ENCODE measurements around the gene ENTHD1.

ENTHD1 gene

GRCh38 chr22:39710380-39711150 lies 183.0 kb downstream of the ENTHD1 start:
- no peak for FAIRE-seq

GRCh38 chr22:39707816-39708215 lies 185.7 kb downstream of the ENTHD1 start:
- FAIRE-seq: no peak

GRCh38 chr22:39707351-39707750 lies 186.2 kb downstream of the ENTHD1 start:
- no peak for FAIRE-seq

- no peak for FAIRE-seq
Measured at GRCh38 chr22:39706376-39707140, 187.0 kb downstream of the ENTHD1 start.

GRCh38 chr22:39705386-39705785 lies 188.2 kb downstream of the ENTHD1 start:
- no peak for FAIRE-seq

- FAIRE-seq: no peak
Measured at GRCh38 chr22:39703928-39704639, 189.5 kb downstream of the ENTHD1 start.

- FAIRE-seq: no peak
Measured at GRCh38 chr22:39703091-39703490, 190.5 kb downstream of the ENTHD1 start.

GRCh38 chr22:39700565-39700964 lies 193.0 kb downstream of the ENTHD1 start:
- FAIRE-seq: no peak

- no peak for FAIRE-seq
Measured at GRCh38 chr22:39699631-39700360, 193.8 kb downstream of the ENTHD1 start.

- no peak for FAIRE-seq
Measured at GRCh38 chr22:39697790-39698430, 195.7 kb downstream of the ENTHD1 start.

- FAIRE-seq: no peak
Measured at GRCh38 chr22:39693943-39694500, 199.5 kb downstream of the ENTHD1 start.

All from G401.6 (cell line).